Measurements from ENCODE around the gene SERHL2. TPM values are rescaled to one million over a fixed set of nuclear protein-coding genes. Genes with fewer than 3 reads are reported as not detected.
"Not testable (repeated sequence)": the region's sequence is repeated elsewhere in the genome, so short reads cannot be mapped to it uniquely, and the experiment has no call there.

The SERHL2 gene
- total and polyA plus RNA-seq, 2 experiments from 2014 or later = 1.5 to 2.1 TPM

DNA sequence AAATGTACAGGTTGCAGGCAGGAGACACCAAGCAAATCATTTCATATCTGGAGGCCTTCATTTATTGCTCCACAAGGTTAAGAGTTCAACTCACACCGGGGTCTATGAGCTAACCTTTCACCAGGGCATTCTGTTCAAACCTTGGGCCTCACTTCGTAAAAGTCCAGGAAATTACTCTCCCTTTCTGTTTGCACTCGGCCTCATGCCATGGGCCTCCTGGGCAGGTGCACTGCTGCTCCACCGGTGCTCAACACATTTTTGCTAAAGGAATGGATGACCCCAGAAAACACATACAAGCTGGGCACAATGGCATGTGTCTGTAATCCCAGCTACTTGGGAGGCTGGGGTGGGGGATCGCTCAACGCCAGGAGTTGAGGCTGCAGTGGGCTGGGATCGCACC lies 17.6 kb upstream of the SERHL2 start (continued):
- TF ChIP-seq, protein P1, sequence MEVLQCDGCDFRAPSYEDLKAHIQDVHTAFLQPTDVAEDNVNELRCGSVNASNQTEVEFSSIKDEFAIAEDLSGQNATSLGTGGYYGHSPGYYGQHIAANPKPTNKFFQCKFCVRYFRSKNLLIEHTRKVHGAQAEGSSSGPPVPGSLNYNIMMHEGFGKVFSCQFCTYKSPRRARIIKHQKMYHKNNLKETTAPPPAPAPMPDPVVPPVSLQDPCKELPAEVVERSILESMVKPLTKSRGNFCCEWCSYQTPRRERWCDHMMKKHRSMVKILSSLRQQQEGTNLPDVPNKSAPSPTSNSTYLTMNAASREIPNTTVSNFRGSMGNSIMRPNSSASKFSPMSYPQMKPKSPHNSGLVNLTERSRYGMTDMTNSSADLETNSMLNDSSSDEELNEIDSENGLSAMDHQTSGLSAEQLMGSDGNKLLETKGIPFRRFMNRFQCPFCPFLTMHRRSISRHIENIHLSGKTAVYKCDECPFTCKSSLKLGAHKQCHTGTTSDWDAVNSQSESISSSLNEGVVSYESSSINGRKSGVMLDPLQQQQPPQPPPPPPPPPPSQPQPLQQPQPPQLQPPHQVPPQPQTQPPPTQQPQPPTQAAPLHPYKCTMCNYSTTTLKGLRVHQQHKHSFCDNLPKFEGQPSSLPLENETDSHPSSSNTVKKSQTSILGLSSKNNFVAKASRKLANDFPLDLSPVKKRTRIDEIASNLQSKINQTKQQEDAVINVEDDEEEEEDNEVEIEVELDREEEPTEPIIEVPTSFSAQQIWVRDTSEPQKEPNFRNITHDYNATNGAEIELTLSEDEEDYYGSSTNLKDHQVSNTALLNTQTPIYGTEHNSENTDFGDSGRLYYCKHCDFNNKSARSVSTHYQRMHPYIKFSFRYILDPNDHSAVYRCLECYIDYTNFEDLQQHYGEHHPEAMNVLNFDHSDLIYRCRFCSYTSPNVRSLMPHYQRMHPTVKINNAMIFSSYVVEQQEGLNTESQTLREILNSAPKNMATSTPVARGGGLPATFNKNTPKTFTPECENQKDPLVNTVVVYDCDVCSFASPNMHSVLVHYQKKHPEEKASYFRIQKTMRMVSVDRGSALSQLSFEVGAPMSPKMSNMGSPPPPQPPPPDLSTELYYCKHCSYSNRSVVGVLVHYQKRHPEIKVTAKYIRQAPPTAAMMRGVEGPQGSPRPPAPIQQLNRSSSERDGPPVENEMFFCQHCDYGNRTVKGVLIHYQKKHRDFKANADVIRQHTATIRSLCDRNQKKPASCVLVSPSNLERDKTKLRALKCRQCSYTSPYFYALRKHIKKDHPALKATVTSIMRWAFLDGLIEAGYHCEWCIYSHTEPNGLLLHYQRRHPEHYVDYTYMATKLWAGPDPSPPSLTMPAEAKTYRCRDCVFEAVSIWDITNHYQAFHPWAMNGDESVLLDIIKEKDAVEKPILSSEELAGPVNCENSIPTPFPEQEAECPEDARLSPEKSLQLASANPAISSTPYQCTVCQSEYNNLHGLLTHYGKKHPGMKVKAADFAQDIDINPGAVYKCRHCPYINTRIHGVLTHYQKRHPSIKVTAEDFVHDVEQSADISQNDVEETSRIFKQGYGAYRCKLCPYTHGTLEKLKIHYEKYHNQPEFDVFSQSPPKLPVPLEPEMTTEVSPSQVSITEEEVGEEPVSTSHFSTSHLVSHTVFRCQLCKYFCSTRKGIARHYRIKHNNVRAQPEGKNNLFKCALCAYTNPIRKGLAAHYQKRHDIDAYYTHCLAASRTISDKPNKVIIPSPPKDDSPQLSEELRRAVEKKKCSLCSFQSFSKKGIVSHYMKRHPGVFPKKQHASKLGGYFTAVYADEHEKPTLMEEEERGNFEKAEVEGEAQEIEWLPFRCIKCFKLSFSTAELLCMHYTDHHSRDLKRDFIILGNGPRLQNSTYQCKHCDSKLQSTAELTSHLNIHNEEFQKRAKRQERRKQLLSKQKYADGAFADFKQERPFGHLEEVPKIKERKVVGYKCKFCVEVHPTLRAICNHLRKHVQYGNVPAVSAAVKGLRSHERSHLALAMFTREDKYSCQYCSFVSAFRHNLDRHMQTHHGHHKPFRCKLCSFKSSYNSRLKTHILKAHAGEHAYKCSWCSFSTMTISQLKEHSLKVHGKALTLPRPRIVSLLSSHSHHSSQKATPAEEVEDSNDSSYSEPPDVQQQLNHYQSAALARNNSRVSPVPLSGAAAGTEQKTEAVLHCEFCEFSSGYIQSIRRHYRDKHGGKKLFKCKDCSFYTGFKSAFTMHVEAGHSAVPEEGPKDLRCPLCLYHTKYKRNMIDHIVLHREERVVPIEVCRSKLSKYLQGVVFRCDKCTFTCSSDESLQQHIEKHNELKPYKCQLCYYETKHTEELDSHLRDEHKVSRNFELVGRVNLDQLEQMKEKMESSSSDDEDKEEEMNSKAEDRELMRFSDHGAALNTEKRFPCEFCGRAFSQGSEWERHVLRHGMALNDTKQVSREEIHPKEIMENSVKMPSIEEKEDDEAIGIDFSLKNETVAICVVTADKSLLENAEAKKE (CRISPR knock-in tag; IDR thresholded peaks at IDR 0.05) = no peak
- TF ChIP-seq EZH2phosphoT487 (IDR thresholded peaks at IDR 0.05; ENCODE audit: unreplicated experiment) (no peak), POLR2AphosphoS5 (IDR thresholded peaks at IDR 0.05; ENCODE audit: low read depth) (no peak)
- TF ChIP-seq, protein P2, sequence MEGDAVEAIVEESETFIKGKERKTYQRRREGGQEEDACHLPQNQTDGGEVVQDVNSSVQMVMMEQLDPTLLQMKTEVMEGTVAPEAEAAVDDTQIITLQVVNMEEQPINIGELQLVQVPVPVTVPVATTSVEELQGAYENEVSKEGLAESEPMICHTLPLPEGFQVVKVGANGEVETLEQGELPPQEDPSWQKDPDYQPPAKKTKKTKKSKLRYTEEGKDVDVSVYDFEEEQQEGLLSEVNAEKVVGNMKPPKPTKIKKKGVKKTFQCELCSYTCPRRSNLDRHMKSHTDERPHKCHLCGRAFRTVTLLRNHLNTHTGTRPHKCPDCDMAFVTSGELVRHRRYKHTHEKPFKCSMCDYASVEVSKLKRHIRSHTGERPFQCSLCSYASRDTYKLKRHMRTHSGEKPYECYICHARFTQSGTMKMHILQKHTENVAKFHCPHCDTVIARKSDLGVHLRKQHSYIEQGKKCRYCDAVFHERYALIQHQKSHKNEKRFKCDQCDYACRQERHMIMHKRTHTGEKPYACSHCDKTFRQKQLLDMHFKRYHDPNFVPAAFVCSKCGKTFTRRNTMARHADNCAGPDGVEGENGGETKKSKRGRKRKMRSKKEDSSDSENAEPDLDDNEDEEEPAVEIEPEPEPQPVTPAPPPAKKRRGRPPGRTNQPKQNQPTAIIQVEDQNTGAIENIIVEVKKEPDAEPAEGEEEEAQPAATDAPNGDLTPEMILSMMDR (conservative IDR thresholded peaks at IDR 0.05; ENCODE audit: low read depth in 2 of 2) = no peak

DNA sequence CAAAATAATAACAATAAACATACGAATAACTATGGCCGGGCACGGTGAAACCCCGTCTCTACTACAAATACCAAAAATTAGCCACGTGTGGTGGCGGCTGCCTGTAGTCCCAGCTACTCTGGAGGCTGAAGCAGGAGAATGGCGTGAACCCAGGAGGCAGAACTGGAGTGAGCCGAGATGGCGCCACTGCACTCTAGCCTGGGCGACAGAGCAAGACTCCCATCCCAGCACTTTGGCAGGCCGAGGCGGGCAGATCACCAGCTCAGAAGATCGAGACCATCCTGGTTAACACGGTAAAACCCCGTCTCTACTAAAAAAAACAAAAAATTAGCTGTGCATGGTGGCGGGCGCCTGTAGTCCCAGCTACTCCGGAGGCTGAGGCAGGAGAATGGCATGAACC lies 17.1 kb upstream of the SERHL2 start:
- H3K36me3 ChIP-seq (ENCODE audit: insufficient read depth); H3K4me3 Mint-ChIP-seq; DNase-seq (ENCODE audit: low spot score); H3K4me1 ChIP-seq (ENCODE audit: insufficient read depth); H3K9me3 Mint-ChIP-seq; H3K9me2 ChIP-seq (ENCODE audit: insufficient read depth); H3K4me1 Mint-ChIP-seq; H3K4me3 ChIP-seq; H3K27ac ChIP-seq (ENCODE audit: low read depth); H3K4me2 ChIP-seq; ATAC-seq; H4K20me1 ChIP-seq (replicated peaks; ENCODE audit: insufficient read depth); H3K27ac Mint-ChIP-seq; H3K27me3 ChIP-seq (ENCODE audit: insufficient read depth); H3K27me3 Mint-ChIP-seq (ENCODE audit: insufficient read depth, low read depth, poor library complexity); H3F3A ChIP-seq (replicated peaks; ENCODE audit: low read depth); H3K36me3 Mint-ChIP-seq (ENCODE audit: low read depth); H3K79me2 ChIP-seq (replicated peaks; ENCODE audit: insufficient read depth): not testable (repeated sequence)
- H2AFZ ChIP-seq = peak overlapping the region; percentile 63; the same call in 1 of the 2 replicates

DNA sequence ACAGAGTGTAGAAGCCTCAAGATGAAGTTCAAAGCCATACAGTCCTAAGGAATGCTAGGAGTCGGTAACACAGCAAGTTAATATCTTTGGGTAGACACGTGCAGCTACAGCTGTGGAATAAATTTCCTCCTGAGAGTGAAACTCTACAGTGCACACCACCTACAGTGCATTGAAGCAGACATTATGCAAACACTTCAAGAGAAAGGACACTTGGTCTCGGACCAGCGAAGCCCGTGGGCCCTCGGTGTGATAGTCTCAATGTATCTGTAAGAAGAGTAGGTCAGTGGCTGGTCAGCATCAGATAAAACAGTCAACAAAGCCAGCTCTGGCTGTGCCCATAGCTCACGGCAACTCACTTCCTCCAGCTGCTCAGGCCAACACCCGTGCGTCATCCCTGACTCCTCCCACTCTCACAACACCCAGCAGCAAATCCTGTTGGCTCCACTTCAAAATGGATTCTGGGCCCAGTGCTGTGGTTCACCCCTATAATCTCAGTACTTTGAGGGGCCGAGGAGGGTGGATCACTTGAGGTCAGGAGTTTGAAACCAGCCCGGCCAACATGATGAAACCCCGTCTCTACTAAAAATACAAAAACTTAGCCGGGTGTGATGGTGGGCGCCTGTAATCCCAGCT lies 16.4 kb upstream of the SERHL2 start:
- H3K27ac ChIP-seq (ENCODE audit: low read depth); H3K4me2 ChIP-seq; H3K4me1 Mint-ChIP-seq; H3F3A ChIP-seq (replicated peaks; ENCODE audit: low read depth); H3K4me3 ChIP-seq; H3K27ac Mint-ChIP-seq; H3K27me3 ChIP-seq (ENCODE audit: insufficient read depth); H3K36me3 Mint-ChIP-seq (ENCODE audit: low read depth); H3K4me3 Mint-ChIP-seq; H3K79me2 ChIP-seq (replicated peaks; ENCODE audit: insufficient read depth); H3K36me3 ChIP-seq (ENCODE audit: insufficient read depth); H3K4me1 ChIP-seq (ENCODE audit: insufficient read depth); DNase-seq (ENCODE audit: low spot score); H3K9me2 ChIP-seq (ENCODE audit: insufficient read depth); H3K27me3 Mint-ChIP-seq (ENCODE audit: insufficient read depth, low read depth, poor library complexity); H3K9me3 Mint-ChIP-seq; H4K20me1 ChIP-seq (replicated peaks; ENCODE audit: insufficient read depth): not testable (repeated sequence)
- peak; percentile 77 for ATAC-seq
- H2AFZ ChIP-seq = peak overlapping the region; percentile 89

DNA sequence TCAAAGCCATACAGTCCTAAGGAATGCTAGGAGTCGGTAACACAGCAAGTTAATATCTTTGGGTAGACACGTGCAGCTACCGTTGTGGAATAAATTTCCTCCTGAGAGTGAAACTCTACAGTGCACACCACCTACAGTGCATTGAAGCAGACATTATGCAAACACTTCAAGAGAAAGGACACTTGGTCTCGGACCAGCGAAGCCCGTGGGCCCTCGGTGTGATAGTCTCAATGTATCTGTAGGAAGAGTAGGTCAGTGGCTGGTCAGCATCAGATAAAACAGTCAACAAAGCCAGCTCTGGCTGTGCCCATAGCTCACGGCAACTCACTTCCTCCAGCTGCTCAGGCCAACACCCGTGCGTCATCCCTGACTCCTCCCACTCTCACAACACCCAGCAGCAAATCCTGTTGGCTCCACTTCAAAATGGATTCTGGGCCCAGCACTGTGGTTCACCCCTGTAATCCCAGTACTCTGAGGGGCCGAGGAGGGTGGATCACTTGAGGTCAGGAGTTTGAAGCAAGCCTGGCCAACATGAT lies 14.5 kb upstream of the SERHL2 start:
- H3K27me3 ChIP-seq (ENCODE audit: insufficient read depth); H3F3A ChIP-seq (replicated peaks; ENCODE audit: low read depth); DNase-seq (ENCODE audit: low spot score); H3K27ac ChIP-seq (ENCODE audit: low read depth); H3K79me2 ChIP-seq (replicated peaks; ENCODE audit: insufficient read depth); H3K4me2 ChIP-seq; H3K36me3 Mint-ChIP-seq (ENCODE audit: low read depth); H3K4me1 Mint-ChIP-seq; H3K27ac Mint-ChIP-seq; H3K4me3 ChIP-seq; H3K4me3 Mint-ChIP-seq; H3K9me2 ChIP-seq (ENCODE audit: insufficient read depth); H4K20me1 ChIP-seq (replicated peaks; ENCODE audit: insufficient read depth); H3K4me1 ChIP-seq (ENCODE audit: insufficient read depth); H3K27me3 Mint-ChIP-seq (ENCODE audit: insufficient read depth, low read depth, poor library complexity); H3K36me3 ChIP-seq (ENCODE audit: insufficient read depth); H2AFZ ChIP-seq; H3K9me3 Mint-ChIP-seq: not testable (repeated sequence)
- peak; percentile 68 for ATAC-seq

Data from GM23338 (cell line).